GM21360 (cell line): ENCODE measurements around the gene DUS2.
"Not testable (repeated sequence)": the region's sequence is repeated elsewhere in the genome, so short reads cannot be mapped to it uniquely, and the experiment has no call there.

ENCODE experiments used
- ATAC-seq: cut with Tn5 transposase; IDR thresholded peaks from one replicate; pipeline ENCODE4 v1.9.1; 2021; ENCODE audit warnings: mild to moderate bottlenecking, moderate library complexity; ENCODE audit not compliant: unreplicated experiment

Gene DUS2

GRCh38 chr16:68117884-68118283 lies 94.8 kb downstream of the DUS2 start:
- ATAC-seq = no peak

- ATAC-seq = not testable (repeated sequence)
Measured at GRCh38 chr16:68118954-68119353, 95.9 kb downstream of the DUS2 start.

GRCh38 chr16:68120496-68120895 lies 97.4 kb downstream of the DUS2 start:
- not testable (repeated sequence) for ATAC-seq

GRCh38 chr16:68126395-68126794 lies 103.3 kb downstream of the DUS2 start:
- ATAC-seq = no peak

- no peak for ATAC-seq
Measured at GRCh38 chr16:68128577-68129305, 105.7 kb downstream of the DUS2 start.
